Measurements from ENCODE around the gene CDK2. TPM values are rescaled to one million over a fixed set of nuclear protein-coding genes. Genes with fewer than 3 reads are reported as not detected.

The CDK2 gene
- total and polyA plus RNA-seq, 12 donors, result 5.1 to 18.4 (median 8.4) TPM

DNA sequence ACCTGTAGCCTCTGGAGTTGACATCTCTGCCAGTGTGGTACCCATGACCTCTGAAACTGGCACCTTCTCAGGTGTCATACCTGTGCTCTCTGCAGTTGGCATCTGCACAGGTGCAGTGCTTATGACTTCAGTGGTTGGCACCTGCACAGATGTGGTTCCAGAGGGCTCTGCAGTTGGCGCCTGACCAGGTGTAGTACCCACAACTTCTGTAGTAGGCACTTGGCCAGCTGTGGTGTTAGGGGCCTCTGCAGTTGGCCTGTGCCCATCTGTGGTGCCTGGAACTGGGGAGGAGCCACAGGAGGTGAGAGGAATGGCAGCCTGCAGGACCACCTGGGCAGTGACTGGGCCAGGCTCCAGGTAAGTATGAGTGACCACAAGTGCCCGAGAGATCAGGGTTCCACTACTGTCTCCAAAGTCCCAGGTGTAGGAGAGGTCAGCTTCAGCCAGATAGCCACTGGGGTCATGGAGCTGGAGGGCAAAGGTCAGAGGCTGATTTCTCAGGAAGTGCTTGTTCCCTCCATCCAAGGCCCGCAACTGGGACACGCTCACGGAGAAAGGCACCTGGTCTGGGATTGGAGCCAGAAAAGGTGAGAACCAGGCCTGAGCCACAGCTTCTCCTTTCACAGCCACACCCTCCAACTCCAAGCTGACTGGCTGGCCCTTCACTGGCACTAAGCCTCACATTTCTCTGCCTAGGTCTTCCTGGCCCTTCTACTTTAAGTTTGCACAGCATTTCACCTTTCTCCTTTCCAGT lies 9.3 kb upstream of the CDK2 start:
- Histone ChIP-seq H3K27me3 (no peaks in the 10 kb centered on the region), H3K9me3 (no peaks in the 10 kb centered on the region), H3K36me3 (peaks cover 0 to 25% (median 0%) of the 10 kb centered on the region in 9 donors), H3K27ac (no peak overlapping the region), H3K4me1 (no peaks in the 10 kb centered on the region), H3K4me3 (no peak overlapping the region)
- WGBS, 2 donors, result 87 to 92% methylated on average over 5 of the region's 5 CpGs
- intact Hi-C loops (cut with DNase I), result no loop called here
- ATAC-seq, result no peak
- TF ChIP-seq, protein P1, sequence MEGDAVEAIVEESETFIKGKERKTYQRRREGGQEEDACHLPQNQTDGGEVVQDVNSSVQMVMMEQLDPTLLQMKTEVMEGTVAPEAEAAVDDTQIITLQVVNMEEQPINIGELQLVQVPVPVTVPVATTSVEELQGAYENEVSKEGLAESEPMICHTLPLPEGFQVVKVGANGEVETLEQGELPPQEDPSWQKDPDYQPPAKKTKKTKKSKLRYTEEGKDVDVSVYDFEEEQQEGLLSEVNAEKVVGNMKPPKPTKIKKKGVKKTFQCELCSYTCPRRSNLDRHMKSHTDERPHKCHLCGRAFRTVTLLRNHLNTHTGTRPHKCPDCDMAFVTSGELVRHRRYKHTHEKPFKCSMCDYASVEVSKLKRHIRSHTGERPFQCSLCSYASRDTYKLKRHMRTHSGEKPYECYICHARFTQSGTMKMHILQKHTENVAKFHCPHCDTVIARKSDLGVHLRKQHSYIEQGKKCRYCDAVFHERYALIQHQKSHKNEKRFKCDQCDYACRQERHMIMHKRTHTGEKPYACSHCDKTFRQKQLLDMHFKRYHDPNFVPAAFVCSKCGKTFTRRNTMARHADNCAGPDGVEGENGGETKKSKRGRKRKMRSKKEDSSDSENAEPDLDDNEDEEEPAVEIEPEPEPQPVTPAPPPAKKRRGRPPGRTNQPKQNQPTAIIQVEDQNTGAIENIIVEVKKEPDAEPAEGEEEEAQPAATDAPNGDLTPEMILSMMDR (IDR thresholded peaks at IDR 0.05), result no peak
- DNase-seq, result no peak

DNA sequence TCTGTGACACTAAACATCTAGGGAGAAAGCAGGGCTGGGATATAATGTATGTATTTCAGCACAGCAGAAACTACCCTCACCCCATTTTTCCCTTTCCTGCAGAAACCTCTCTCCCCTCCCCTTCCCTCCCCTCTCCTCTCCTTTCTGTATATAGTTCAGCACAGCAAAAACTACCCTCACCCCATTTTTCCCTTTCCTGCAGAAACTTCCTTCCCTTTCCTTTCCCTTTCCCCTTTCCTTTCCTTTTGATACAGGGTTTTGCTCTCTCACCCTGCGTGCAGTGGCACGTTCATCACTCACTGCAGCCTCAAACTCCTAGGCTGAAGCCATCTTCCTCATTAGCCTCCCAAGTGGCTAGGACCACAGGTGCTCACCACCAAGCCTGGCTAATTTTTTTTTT lies 2.9 kb upstream of the CDK2 start:
- intact Hi-C loops (cut with DNase I), result no loop called here
- TF ChIP-seq, protein P1 (IDR thresholded peaks at IDR 0.05), result no peak
- no peak for ATAC-seq
- Histone ChIP-seq H3K4me1 (peaks cover 11 to 20% (median 15%) of the 10 kb centered on the region in 9 donors), H3K9me3 (no peaks in the 10 kb centered on the region), H3K4me3 (no peak overlapping the region), H3K27me3 (no peaks in the 10 kb centered on the region), H3K27ac (no peak overlapping the region), H3K36me3 (peaks cover 0 to 5% (median 0%) of the 10 kb centered on the region in 9 donors)
- WGBS, 2 donors, result 77 to 78% methylated on average over 2 of the region's 2 CpGs
- no peak for DNase-seq

DNA sequence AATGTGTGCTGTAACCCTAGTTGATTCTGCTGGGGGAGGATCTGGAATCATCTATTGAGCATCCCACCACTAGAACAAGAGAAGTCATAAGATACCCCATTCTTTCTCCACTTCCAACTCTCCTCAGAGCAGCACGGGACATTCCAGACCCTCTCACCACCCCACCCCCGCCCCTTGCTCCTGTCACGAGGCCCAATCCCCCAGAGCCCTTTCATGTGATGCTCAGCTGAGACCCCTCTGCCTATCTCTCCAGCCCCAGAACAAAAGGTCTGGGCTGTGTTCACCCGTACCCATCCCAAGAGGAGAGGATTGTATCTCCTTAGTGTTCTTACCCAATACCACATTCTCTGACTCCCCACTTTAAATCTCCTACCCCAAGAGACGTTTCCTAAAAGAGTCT lies 1.4 kb upstream of the CDK2 start:
- Histone ChIP-seq H3K4me1 (peaks cover 11 to 20% (median 15%) of the 10 kb centered on the region in 9 donors), H3K27ac (no peak overlapping the region), H3K27me3 (no peaks in the 10 kb centered on the region), H3K4me3 (no peak overlapping the region), H3K36me3 (peaks cover 0 to 19% (median 0%) of the 10 kb centered on the region in 9 donors), H3K9me3 (no peaks in the 10 kb centered on the region)
- DNase-seq (no peak), ATAC-seq (no peak)
- TF ChIP-seq, protein P1 (IDR thresholded peaks at IDR 0.05), result no peak
- WGBS, 2 donors, result 60 to 70% methylated on average over 5 of the region's 5 CpGs
- intact Hi-C loops (cut with DNase I), result no loop called here

DNA sequence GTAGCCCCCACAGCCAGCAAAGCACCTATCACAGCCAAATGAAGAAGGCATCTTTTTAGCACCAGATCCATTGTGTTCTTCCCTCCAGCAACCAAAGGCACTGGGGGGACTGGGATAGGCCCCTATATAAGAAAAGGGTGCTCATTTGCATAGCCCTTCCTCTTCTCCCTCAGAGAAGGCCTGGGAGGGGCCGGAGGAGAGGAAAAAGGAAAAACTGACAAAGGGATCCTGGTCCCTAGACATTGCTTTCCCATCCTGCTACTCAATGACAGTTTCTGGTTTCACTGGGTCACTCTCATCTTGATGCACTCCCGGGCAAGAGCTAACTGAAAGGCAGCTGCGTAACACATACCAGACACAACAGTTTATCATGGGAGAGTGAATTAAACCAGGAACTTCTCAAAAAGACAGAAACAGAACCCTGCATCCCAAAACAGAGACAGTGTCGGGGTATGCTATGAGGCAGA lies 656 bp upstream of the CDK2 start, which contains the start of gene PMEL:
TSS of gene PMEL (minus strand) at position 102 of the 467 bp plus-strand sequence. CDS start at position 71, 31 bp downstream.
- ATAC-seq, result peak in 7 of 8 donors; percentile 2 to 36 (median 10)
- TF ChIP-seq, protein P1 (IDR thresholded peaks at IDR 0.05), result no peak
- 6 to 7% methylated on average over 4 of the region's 4 CpGs for WGBS, 2 donors
- intact Hi-C loops (cut with DNase I), result no loop called here
- H3K4me3 ChIP-seq, result peak within 1 kb of the TSS; percentile 69 to 94 (median 81)
- no peak for DNase-seq
- peaks cover 11 to 20% (median 15%) of the 10 kb centered on the region in 9 donors for H3K4me1 ChIP-seq
- H3K9me3 ChIP-seq, result no peaks in the 10 kb centered on the region
- peak within 1 kb of the TSS; percentile 32 to 91 (median 86) for H3K27ac ChIP-seq
- H3K36me3 ChIP-seq, result peaks cover 0 to 27% (median 0%) of the 10 kb centered on the region in 9 donors
- no peaks in the 10 kb centered on the region for H3K27me3 ChIP-seq

All from heart right ventricle (tissue), 16 donors.